Liver (tissue), 3 donors: ENCODE data around the gene SOD1.

ENCODE experiments used
- CTCF ChIP-seq: fragments of 150-350 bp; IDR thresholded peaks from 2 replicates; pipeline ENCODE4 v1.5.1; 2017; ENCODE audit warnings: improper control_type of control experiment, low read depth, low read length; ENCODE audit not compliant: missing input control
- EGR1 ChIP-seq, 2 donors: IDR thresholded peaks; 2 replicates each; pipeline ENCODE4 v1.6.1; 2016 to 2018; ENCODE audit warnings: antibody characterized with exemption in 2 of 2, low read depth in 2 of 2
- FOXA1 ChIP-seq: IDR thresholded peaks from 2 replicates; pipeline ENCODE4 v1.6.1; 2016; ENCODE audit warnings: antibody characterized with exemption
- FOXA2 ChIP-seq: IDR thresholded peaks from 2 replicates; pipeline ENCODE4 v1.6.1; 2016; ENCODE audit warnings: antibody characterized with exemption
- GABPA ChIP-seq, 2 donors: IDR thresholded peaks in 1 of 2; conservative IDR thresholded peaks in 1 of 2; 2 replicates each; pipeline ENCODE4 v1.6.1; 2016; ENCODE audit warnings: antibody characterized with exemption in 2 of 2, mild to moderate bottlenecking in 1 of 2, moderate library complexity in 1 of 2
- HNF4A ChIP-seq, 2 donors: conservative IDR thresholded peaks; 2 replicates each; pipeline ENCODE4 v1.6.1; 2016; ENCODE audit warnings: antibody characterized with exemption in 2 of 2, mild to moderate bottlenecking in 2 of 2
- JUND ChIP-seq, 2 donors: IDR thresholded peaks; 2 replicates each; pipeline ENCODE4 v1.6.1; 2016; ENCODE audit warnings: antibody characterized with exemption in 2 of 2
- MAX ChIP-seq: IDR thresholded peaks from 2 replicates; pipeline ENCODE4 v1.6.1; 2016; ENCODE audit warnings: antibody characterized with exemption
- RAD21 ChIP-seq, 2 donors: IDR thresholded peaks; 2 replicates each; pipeline ENCODE4 v1.6.1; 2016; ENCODE audit warnings: antibody characterized with exemption in 2 of 2, mild to moderate bottlenecking in 2 of 2
- SP1 ChIP-seq: IDR thresholded peaks from 2 replicates; pipeline ENCODE4 v1.6.1; 2018; ENCODE audit warnings: antibody characterized with exemption, mild to moderate bottlenecking
- TAF1 ChIP-seq: conservative IDR thresholded peaks from 2 replicates; pipeline ENCODE4 v1.6.1; 2016; ENCODE audit warnings: antibody characterized with exemption, mild to moderate bottlenecking
- YY1 ChIP-seq: IDR thresholded peaks from 2 replicates; pipeline ENCODE4 v1.6.1; 2016; ENCODE audit warnings: antibody characterized with exemption, mild to moderate bottlenecking
- TF ChIP-seq, protein P1 (sequence below): IDR thresholded peaks from 2 replicates; pipeline ENCODE4 v1.6.1; 2016; ENCODE audit warnings: antibody characterized with exemption, mild to moderate bottlenecking
- TF ChIP-seq, protein P2 (sequence below): IDR thresholded peaks from 2 replicates; pipeline ENCODE4 v1.6.1; 2016; ENCODE audit warnings: antibody characterized with exemption
- donor health status: healthy.
- donor health status: healthy.

DNA sequence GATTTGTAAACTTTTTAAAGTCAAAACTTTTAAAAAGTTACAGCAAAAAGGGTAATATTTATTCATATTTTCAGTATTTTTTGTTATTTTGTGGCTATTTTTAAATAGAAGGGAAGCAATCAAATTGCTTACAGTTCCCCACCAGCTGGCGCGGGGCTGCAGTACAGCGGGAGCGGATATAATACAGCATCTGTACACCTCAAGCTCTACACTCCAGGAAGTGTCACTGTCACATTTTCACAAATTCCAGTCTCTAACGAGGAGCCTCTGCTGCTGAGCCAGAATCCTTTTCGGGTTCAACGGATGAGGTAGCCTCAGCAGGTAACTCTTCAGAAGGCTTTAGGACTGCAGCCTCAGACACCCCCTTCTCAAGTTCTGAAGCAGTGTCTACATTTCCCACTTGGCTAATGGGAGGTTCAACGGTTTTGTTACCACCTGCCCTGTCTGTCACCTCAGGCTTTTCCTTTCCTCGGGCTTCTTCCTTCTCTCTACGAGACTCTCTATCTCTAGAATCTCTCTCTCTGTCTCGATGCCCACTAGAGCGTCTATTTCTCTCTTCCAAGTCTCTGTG is 11.7 kb downstream of the SOD1 start:
- TF ChIP-seq, protein P1, sequence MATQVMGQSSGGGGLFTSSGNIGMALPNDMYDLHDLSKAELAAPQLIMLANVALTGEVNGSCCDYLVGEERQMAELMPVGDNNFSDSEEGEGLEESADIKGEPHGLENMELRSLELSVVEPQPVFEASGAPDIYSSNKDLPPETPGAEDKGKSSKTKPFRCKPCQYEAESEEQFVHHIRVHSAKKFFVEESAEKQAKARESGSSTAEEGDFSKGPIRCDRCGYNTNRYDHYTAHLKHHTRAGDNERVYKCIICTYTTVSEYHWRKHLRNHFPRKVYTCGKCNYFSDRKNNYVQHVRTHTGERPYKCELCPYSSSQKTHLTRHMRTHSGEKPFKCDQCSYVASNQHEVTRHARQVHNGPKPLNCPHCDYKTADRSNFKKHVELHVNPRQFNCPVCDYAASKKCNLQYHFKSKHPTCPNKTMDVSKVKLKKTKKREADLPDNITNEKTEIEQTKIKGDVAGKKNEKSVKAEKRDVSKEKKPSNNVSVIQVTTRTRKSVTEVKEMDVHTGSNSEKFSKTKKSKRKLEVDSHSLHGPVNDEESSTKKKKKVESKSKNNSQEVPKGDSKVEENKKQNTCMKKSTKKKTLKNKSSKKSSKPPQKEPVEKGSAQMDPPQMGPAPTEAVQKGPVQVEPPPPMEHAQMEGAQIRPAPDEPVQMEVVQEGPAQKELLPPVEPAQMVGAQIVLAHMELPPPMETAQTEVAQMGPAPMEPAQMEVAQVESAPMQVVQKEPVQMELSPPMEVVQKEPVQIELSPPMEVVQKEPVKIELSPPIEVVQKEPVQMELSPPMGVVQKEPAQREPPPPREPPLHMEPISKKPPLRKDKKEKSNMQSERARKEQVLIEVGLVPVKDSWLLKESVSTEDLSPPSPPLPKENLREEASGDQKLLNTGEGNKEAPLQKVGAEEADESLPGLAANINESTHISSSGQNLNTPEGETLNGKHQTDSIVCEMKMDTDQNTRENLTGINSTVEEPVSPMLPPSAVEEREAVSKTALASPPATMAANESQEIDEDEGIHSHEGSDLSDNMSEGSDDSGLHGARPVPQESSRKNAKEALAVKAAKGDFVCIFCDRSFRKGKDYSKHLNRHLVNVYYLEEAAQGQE, result no peak
- no peak for TF ChIP-seq CTCF
- TF ChIP-seq TAF1, result no peak
- TF ChIP-seq JUND (IDR thresholded peaks at IDR 0.05), result no peak
- no peak for TF ChIP-seq EGR1 (IDR thresholded peaks at IDR 0.05; ENCODE audit: low read depth in 2 of 2)
- TF ChIP-seq HNF4A (conservative IDR thresholded peaks at IDR 0.05), result no peak
- no peak for TF ChIP-seq YY1
- no peak for TF ChIP-seq FOXA1
- TF ChIP-seq MAX, result no peak
- no peak for TF ChIP-seq RAD21 (IDR thresholded peaks at IDR 0.05)
- no peak for TF ChIP-seq SP1
- no peak for TF ChIP-seq GABPA (IDR thresholded peaks at IDR 0.05 in 1 of 2, conservative IDR thresholded peaks at IDR 0.05 in 1 of 2)
- TF ChIP-seq, protein P2, sequence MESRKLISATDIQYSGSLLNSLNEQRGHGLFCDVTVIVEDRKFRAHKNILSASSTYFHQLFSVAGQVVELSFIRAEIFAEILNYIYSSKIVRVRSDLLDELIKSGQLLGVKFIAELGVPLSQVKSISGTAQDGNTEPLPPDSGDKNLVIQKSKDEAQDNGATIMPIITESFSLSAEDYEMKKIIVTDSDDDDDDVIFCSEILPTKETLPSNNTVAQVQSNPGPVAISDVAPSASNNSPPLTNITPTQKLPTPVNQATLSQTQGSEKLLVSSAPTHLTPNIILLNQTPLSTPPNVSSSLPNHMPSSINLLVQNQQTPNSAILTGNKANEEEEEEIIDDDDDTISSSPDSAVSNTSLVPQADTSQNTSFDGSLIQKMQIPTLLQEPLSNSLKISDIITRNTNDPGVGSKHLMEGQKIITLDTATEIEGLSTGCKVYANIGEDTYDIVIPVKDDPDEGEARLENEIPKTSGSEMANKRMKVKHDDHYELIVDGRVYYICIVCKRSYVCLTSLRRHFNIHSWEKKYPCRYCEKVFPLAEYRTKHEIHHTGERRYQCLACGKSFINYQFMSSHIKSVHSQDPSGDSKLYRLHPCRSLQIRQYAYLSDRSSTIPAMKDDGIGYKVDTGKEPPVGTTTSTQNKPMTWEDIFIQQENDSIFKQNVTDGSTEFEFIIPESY, result no peak
- no peak for TF ChIP-seq FOXA2
